ENCODE measurements around the gene KLHL6.
A peak's percentile ranks its signal among the peaks of the same experiment; 100 is the strongest.

The KLHL6 gene

GRCh38 chr3:183563536-183563874 lies 8.0 kb upstream of the KLHL6 start:
- no peak for DNase-seq

- peak; percentile 34 for DNase-seq
These were observed 5.1 kb upstream of the KLHL6 start for GRCh38 chr3:183560607-183561006.

- DNase-seq = no peak
These were observed 3.0 kb upstream of the KLHL6 start for GRCh38 chr3:183558495-183558894.

- no peak for DNase-seq
These were observed 1.2 kb upstream of the KLHL6 start for GRCh38 chr3:183556722-183557121.

GRCh38 chr3:183554377-183554776 lies 1.1 kb downstream of the KLHL6 start:
- peak; percentile 46 for DNase-seq

- no peak for DNase-seq
These were observed 2.0 kb downstream of the KLHL6 start for GRCh38 chr3:183553334-183554026.

GRCh38 chr3:183551930-183552329 lies 3.6 kb downstream of the KLHL6 start:
- no peak for DNase-seq

- DNase-seq = no peak
These were observed 7.2 kb downstream of the KLHL6 start for GRCh38 chr3:183548262-183548769.

GRCh38 chr3:183546625-183547024 lies 8.9 kb downstream of the KLHL6 start:
- DNase-seq = no peak

- no peak for DNase-seq
These were observed 9.8 kb downstream of the KLHL6 start for GRCh38 chr3:183545708-183546107.

- DNase-seq = no peak
These were observed 13.2 kb downstream of the KLHL6 start for GRCh38 chr3:183542355-183542754.

GRCh38 chr3:183541738-183542137 lies 13.8 kb downstream of the KLHL6 start:
- no peak for DNase-seq

GRCh38 chr3:183541235-183541655 lies 14.3 kb downstream of the KLHL6 start:
- DNase-seq = no peak

- DNase-seq = no peak
These were observed 14.8 kb downstream of the KLHL6 start for GRCh38 chr3:183540501-183541234.

- no peak for DNase-seq
These were observed 15.7 kb downstream of the KLHL6 start for GRCh38 chr3:183539811-183540210.

GRCh38 chr3:183538486-183538885 lies 17.0 kb downstream of the KLHL6 start:
- no peak for DNase-seq

- no peak for DNase-seq
These were observed 18.2 kb downstream of the KLHL6 start for GRCh38 chr3:183537295-183537730.

GRCh38 chr3:183536238-183536880 lies 19.1 kb downstream of the KLHL6 start:
- no peak for DNase-seq

GRCh38 chr3:183534249-183534648 lies 21.3 kb downstream of the KLHL6 start:
- DNase-seq = no peak

- DNase-seq = no peak
These were observed 21.9 kb downstream of the KLHL6 start for GRCh38 chr3:183533412-183534132.

GRCh38 chr3:183532620-183533411 lies 22.7 kb downstream of the KLHL6 start:
- no peak for DNase-seq

- no peak for DNase-seq
These were observed 25.8 kb downstream of the KLHL6 start for GRCh38 chr3:183529717-183530116.
